ENCODE measurements around the gene GLYATL1. TPM values are rescaled to one million over a fixed set of nuclear protein-coding genes. Genes with fewer than 3 reads are reported as not detected.
A peak's percentile ranks its signal among the peaks of the same experiment; 100 is the strongest.

Gene GLYATL1
- total RNA-seq, 5 donors from 2014 or later (not counting 1 experiment from before 2014, with no cell fraction given), result 0.51 TPM; not detected in 4

DNA sequence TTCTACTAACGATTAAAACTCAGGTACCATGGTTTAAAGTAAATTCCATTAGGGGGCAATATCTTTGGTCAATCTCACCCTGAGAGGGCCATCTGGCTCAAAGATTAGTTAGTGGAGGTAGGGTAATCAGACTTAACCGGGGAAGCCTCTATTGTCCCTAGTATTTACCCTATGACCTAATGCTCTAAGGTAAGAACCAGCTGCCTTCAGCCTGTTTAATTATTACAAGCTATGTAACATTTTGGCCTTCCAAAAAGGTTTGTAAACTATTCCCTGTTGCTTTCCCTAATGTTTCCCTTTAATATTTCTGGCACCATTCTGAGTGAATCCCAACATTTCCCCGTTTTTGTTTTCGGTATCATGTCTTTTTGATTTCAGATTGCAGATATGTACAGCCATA is 15.1 kb upstream of the GLYATL1 start:
- no peak for DNase-seq
- ATAC-seq (replicated peaks in 1 of 4), result no peak
- no peak overlapping the region for H3K4me3 Mint-ChIP-seq
- no peaks in the 10 kb centered on the region for H3K9me3 Mint-ChIP-seq
- WGBS (ENCODE audit: insufficient coverage), result no CpG with 5 or more reads among the region's 4 CpGs
- H3K27ac ChIP-seq (ENCODE audit: low read length), result no peak overlapping the region
- H3K36me3 ChIP-seq (ENCODE audit: control insufficient read depth in 2 of 2, extremely low read depth in 1 of 2, insufficient read depth in 1 of 2, low read length in 1 of 2), result no peaks in the 10 kb centered on the region
- ChIA-PET CTCF (no interaction called here), POLR2A (no interaction called here)
- H3K27ac Mint-ChIP-seq, result no peak overlapping the region
- no peaks in the 10 kb centered on the region for H3K9me3 ChIP-seq
- H3K36me3 Mint-ChIP-seq, result no peaks in the 10 kb centered on the region
- no peak overlapping the region for H3K4me3 ChIP-seq (ENCODE audit: control insufficient read depth in 1 of 2, extremely low read depth in 1 of 2, low read length in 1 of 2)
- peaks cover 0 to 8% of the 10 kb centered on the region in 2 experiments for H3K27me3 ChIP-seq (replicated peaks in 1 of 2; ENCODE audit: control insufficient read depth in 2 of 2, extremely low read depth in 1 of 2, insufficient read depth in 2 of 2, low read length in 1 of 2)
- peaks cover 10 to 11% of the 10 kb centered on the region in 2 donors for H3K27me3 Mint-ChIP-seq
- peaks cover 22 to 29% (median 29%) of the 10 kb centered on the region in 3 donors for H3K4me1 Mint-ChIP-seq
- H3K4me1 ChIP-seq (ENCODE audit: control insufficient read depth in 1 of 2, extremely low read depth in 1 of 2, insufficient read depth in 2 of 2, low read length in 2 of 2), result peaks cover 0 to 9% of the 10 kb centered on the region in 2 experiments

- peaks cover 22 to 29% (median 29%) of the 10 kb centered on the region in 3 donors for H3K4me1 Mint-ChIP-seq
- ATAC-seq (replicated peaks in 1 of 4) (no peak), DNase-seq (no peak)
- POLR2A ChIA-PET, result no interaction called here
- no peaks in the 10 kb centered on the region for H3K9me3 Mint-ChIP-seq
- CTCF ChIA-PET, result no interaction called here
- H3K27me3 Mint-ChIP-seq, result peaks cover 10 to 21% of the 10 kb centered on the region in 2 donors
- H3K27ac Mint-ChIP-seq, result no peak overlapping the region
- Histone ChIP-seq H3K27ac (ENCODE audit: low read length) (no peak overlapping the region), H3K9me3 (no peaks in the 10 kb centered on the region), H3K4me3 (ENCODE audit: control insufficient read depth in 1 of 2, extremely low read depth in 1 of 2, low read length in 1 of 2) (no peak overlapping the region), H3K27me3 (replicated peaks in 1 of 2; ENCODE audit: control insufficient read depth in 2 of 2, extremely low read depth in 1 of 2, insufficient read depth in 2 of 2, low read length in 1 of 2) (peaks cover 0 to 8% of the 10 kb centered on the region in 2 experiments), H3K4me1 (ENCODE audit: control insufficient read depth in 1 of 2, extremely low read depth in 1 of 2, insufficient read depth in 2 of 2, low read length in 2 of 2) (peaks cover 0 to 9% of the 10 kb centered on the region in 2 experiments), H3K36me3 (ENCODE audit: control insufficient read depth in 2 of 2, extremely low read depth in 1 of 2, insufficient read depth in 1 of 2, low read length in 1 of 2) (no peaks in the 10 kb centered on the region)
- 85% methylated on average over 2 of the region's 5 CpGs for WGBS (ENCODE audit: insufficient coverage)
- no peaks in the 10 kb centered on the region for H3K36me3 Mint-ChIP-seq
- no peak overlapping the region for H3K4me3 Mint-ChIP-seq
Observed at GRCh38 chr11:58926251-58926650, 13.0 kb upstream of the GLYATL1 start.

GRCh38 chr11:58926695-58927094 is 12.6 kb upstream of the GLYATL1 start:
- H3K4me3 ChIP-seq (ENCODE audit: control insufficient read depth in 1 of 2, extremely low read depth in 1 of 2, low read length in 1 of 2), result no peak overlapping the region
- no peaks in the 10 kb centered on the region for H3K36me3 Mint-ChIP-seq
- H3K9me3 Mint-ChIP-seq, result no peaks in the 10 kb centered on the region
- no peak for DNase-seq
- H3K27ac Mint-ChIP-seq, result no peak overlapping the region
- ChIA-PET POLR2A (no interaction called here), CTCF (no interaction called here)
- H3K4me1 Mint-ChIP-seq, result peaks cover 22 to 29% (median 29%) of the 10 kb centered on the region in 3 donors
- ATAC-seq (replicated peaks in 1 of 4), result no peak
- peaks cover 0 to 9% of the 10 kb centered on the region in 2 experiments for H3K4me1 ChIP-seq (ENCODE audit: control insufficient read depth in 1 of 2, extremely low read depth in 1 of 2, insufficient read depth in 2 of 2, low read length in 2 of 2)
- WGBS (ENCODE audit: insufficient coverage), result no CpG with 5 or more reads among the region's 1 CpG
- H3K36me3 ChIP-seq (ENCODE audit: control insufficient read depth in 2 of 2, extremely low read depth in 1 of 2, insufficient read depth in 1 of 2, low read length in 1 of 2), result no peaks in the 10 kb centered on the region
- H3K27me3 ChIP-seq (replicated peaks in 1 of 2; ENCODE audit: control insufficient read depth in 2 of 2, extremely low read depth in 1 of 2, insufficient read depth in 2 of 2, low read length in 1 of 2), result peaks cover 0 to 5% of the 10 kb centered on the region in 2 experiments
- H3K4me3 Mint-ChIP-seq, result no peak overlapping the region
- peaks cover 7 to 21% of the 10 kb centered on the region in 2 donors for H3K27me3 Mint-ChIP-seq
- no peak overlapping the region for H3K27ac ChIP-seq (ENCODE audit: low read length)
- H3K9me3 ChIP-seq, result no peaks in the 10 kb centered on the region

DNA sequence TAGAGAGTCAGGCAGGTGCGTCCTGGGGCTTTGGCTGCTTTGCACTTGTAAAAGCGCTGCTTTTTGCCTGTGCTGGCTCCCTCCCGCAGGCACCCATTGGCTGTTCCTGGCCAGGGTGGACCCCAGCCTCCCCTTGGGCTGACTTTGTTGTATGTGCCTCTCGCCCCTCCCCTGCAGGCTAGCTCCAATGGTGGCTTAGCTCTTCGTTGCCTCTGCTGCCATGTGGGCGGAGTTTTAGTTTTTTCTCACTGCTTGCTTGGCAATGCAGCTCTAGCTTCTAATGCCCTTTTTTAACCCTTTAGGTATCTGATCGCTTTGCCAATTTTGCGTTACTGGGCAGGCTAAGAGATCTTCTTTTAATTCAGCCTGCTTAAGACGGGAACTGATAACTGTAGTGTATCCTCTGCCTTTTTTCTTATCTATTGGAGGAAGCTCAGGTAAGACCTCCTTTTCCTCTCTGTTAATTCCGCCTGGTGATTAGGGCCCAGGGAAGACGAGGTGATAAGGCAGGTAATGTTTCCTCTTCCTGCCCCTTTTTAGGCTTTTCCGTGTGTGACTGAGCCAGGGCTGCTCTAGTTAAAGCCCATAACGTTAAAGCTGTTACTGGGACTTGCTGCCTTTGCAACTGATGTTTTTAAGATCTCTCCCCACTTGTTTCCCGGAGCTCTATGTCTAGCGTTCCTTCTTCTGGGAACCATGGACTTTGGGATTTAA is 11.7 kb upstream of the GLYATL1 start:
- Mint-ChIP-seq H3K4me1 (peaks cover 22 to 29% (median 27%) of the 10 kb centered on the region in 3 donors), H3K27me3 (peaks cover 6 to 21% of the 10 kb centered on the region in 2 donors), H3K4me3 (peak overlapping the region; percentile 10 to 80 (median 61)), H3K27ac (peak overlapping the region in 1 of 2 donors; percentile 31), H3K9me3 (no peaks in the 10 kb centered on the region), H3K36me3 (no peaks in the 10 kb centered on the region)
- H3K4me1 ChIP-seq (ENCODE audit: control insufficient read depth in 1 of 2, extremely low read depth in 1 of 2, insufficient read depth in 2 of 2, low read length in 2 of 2), result peaks cover 0 to 9% of the 10 kb centered on the region in 2 experiments
- ChIA-PET POLR2A (no interaction called here), CTCF (interaction anchor here in 1 of 2 donors (0.6 kb wide), 1 partner anchor 1128 kb away, joined by 4 read pairs; no protein-coding TSS in a partner anchor)
- 16% methylated on average over 8 of the region's 15 CpGs for WGBS (ENCODE audit: insufficient coverage)
- peak overlapping the region in 1 of 2 donors; percentile 2 for H3K4me3 ChIP-seq (ENCODE audit: control insufficient read depth in 1 of 2, extremely low read depth in 1 of 2, low read length in 1 of 2)
- H3K27ac ChIP-seq (ENCODE audit: low read length), result no peak overlapping the region
- H3K36me3 ChIP-seq (ENCODE audit: control insufficient read depth in 2 of 2, extremely low read depth in 1 of 2, insufficient read depth in 1 of 2, low read length in 1 of 2), result no peaks in the 10 kb centered on the region
- H3K27me3 ChIP-seq (replicated peaks in 1 of 2; ENCODE audit: control insufficient read depth in 2 of 2, extremely low read depth in 1 of 2, insufficient read depth in 2 of 2, low read length in 1 of 2), result peaks cover 0 to 5% of the 10 kb centered on the region in 2 experiments
- DNase-seq, result peak in 29 of 35 experiments; percentile 0 to 58 (median 17)
- H3K9me3 ChIP-seq, result no peaks in the 10 kb centered on the region
- peak in 3 of 4 experiments; percentile 59 to 96 (median 62) for ATAC-seq (replicated peaks in 1 of 4)

DNA sequence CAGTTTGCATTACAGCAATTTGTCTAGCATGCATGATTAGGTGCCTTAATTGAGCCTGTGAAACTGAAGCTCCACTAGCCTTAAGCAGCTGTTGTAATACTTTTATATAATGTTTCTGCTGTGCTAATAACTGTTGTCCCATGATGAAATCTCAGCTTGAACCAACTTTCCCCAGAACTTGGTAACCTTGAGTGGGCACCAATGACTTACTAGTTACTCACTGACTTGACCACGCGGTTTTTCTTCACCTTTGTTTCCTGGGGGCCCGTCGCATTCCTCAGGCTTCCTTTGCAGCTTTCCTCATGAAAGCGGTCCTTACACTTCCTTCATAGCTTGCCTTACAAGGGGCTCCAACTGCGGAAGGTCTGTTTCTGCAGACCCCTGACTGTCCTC is 11.2 kb upstream of the GLYATL1 start:
- H3K4me3 Mint-ChIP-seq, result peak overlapping the region in 2 of 3 donors; percentile 61 to 80
- no peaks in the 10 kb centered on the region for H3K36me3 ChIP-seq (ENCODE audit: control insufficient read depth in 2 of 2, extremely low read depth in 1 of 2, insufficient read depth in 1 of 2, low read length in 1 of 2)
- peaks cover 18 to 23% (median 22%) of the 10 kb centered on the region in 3 donors for H3K4me1 Mint-ChIP-seq
- no peaks in the 10 kb centered on the region for H3K9me3 Mint-ChIP-seq
- no peaks in the 10 kb centered on the region for H3K36me3 Mint-ChIP-seq
- H3K27ac Mint-ChIP-seq, result peak overlapping the region in 1 of 2 donors; percentile 31
- WGBS (ENCODE audit: insufficient coverage), result 51% methylated on average over 6 of the region's 6 CpGs
- no peak overlapping the region for H3K27ac ChIP-seq (ENCODE audit: low read length)
- ChIA-PET CTCF (interaction anchor here in 1 of 2 donors (0.6 kb wide), 1 partner anchor 1129 kb away, joined by 4 read pairs; no protein-coding TSS in a partner anchor), POLR2A (interaction anchor here in 1 of 2 donors (0.6 kb wide), 1 partner anchor 1395 kb away, joined by 6 read pairs; no protein-coding TSS in a partner anchor)
- H3K9me3 ChIP-seq, result no peaks in the 10 kb centered on the region
- H3K4me3 ChIP-seq (ENCODE audit: control insufficient read depth in 1 of 2, extremely low read depth in 1 of 2, low read length in 1 of 2), result no peak overlapping the region
- peaks cover 0 to 5% of the 10 kb centered on the region in 2 experiments for H3K27me3 ChIP-seq (replicated peaks in 1 of 2; ENCODE audit: control insufficient read depth in 2 of 2, extremely low read depth in 1 of 2, insufficient read depth in 2 of 2, low read length in 1 of 2)
- no peak for ATAC-seq (replicated peaks in 1 of 4)
- peaks cover 0 to 9% of the 10 kb centered on the region in 2 experiments for H3K4me1 ChIP-seq (ENCODE audit: control insufficient read depth in 1 of 2, extremely low read depth in 1 of 2, insufficient read depth in 2 of 2, low read length in 2 of 2)
- peaks cover 6 to 21% of the 10 kb centered on the region in 2 donors for H3K27me3 Mint-ChIP-seq
- no peak for DNase-seq

- peaks cover 14 to 17% (median 17%) of the 10 kb centered on the region in 3 donors for H3K4me1 Mint-ChIP-seq
- Histone ChIP-seq H3K4me1 (ENCODE audit: control insufficient read depth in 1 of 2, extremely low read depth in 1 of 2, insufficient read depth in 2 of 2, low read length in 2 of 2) (peaks cover 0 to 7% of the 10 kb centered on the region in 2 experiments), H3K27me3 (replicated peaks in 1 of 2; ENCODE audit: control insufficient read depth in 2 of 2, extremely low read depth in 1 of 2, insufficient read depth in 2 of 2, low read length in 1 of 2) (peaks cover 0 to 7% of the 10 kb centered on the region in 2 experiments), H3K36me3 (ENCODE audit: control insufficient read depth in 2 of 2, extremely low read depth in 1 of 2, insufficient read depth in 1 of 2, low read length in 1 of 2) (no peaks in the 10 kb centered on the region), H3K27ac (ENCODE audit: low read length) (no peak overlapping the region), H3K4me3 (ENCODE audit: control insufficient read depth in 1 of 2, extremely low read depth in 1 of 2, low read length in 1 of 2) (no peak overlapping the region), H3K9me3 (no peaks in the 10 kb centered on the region)
- H3K27ac Mint-ChIP-seq, result no peak overlapping the region
- H3K36me3 Mint-ChIP-seq, result no peaks in the 10 kb centered on the region
- ChIA-PET CTCF (no interaction called here), POLR2A (interaction anchor here in 1 of 2 donors (0.6 kb wide), 1 partner anchor 1396 kb away, joined by 6 read pairs; no protein-coding TSS in a partner anchor)
- no peaks in the 10 kb centered on the region for H3K9me3 Mint-ChIP-seq
- H3K4me3 Mint-ChIP-seq, result peak overlapping the region in 1 of 3 donors; percentile 80
- no peak for DNase-seq
- H3K27me3 Mint-ChIP-seq, result peaks cover 6 to 21% of the 10 kb centered on the region in 2 donors
- ATAC-seq (replicated peaks in 1 of 4), result no peak
Observed at GRCh38 chr11:58928691-58929090, 10.6 kb upstream of the GLYATL1 start.
